WTC11 (cell line): ENCODE measurements around the gene MRPS23. TPM values are rescaled to one million over a fixed set of nuclear protein-coding genes. Genes with fewer than 3 reads are reported as not detected.

ENCODE experiments used
- ATAC-seq: fragments of 200-7000 bp; cut with Tn5 transposase; 2 replicates; pipeline ENCODE4 v1.10.0; 2021; ENCODE audit warnings: mild to moderate bottlenecking, moderate library complexity
- CTCF ChIA-PET: fragments of 300-600 bp; sonication (Branson Sonifier 250); formaldehyde crosslinking; loops from one replicate; lab custom pipeline; 2021; ENCODE audit warnings: antibody characterized with exemption; lab: Charles Lee
- POLR2A ChIA-PET: fragments of 350-600 bp; sonication (Branson Sonifier 250); formaldehyde crosslinking; loops from one replicate; lab custom pipeline; 2021; ENCODE audit warnings: antibody characterized with exemption; lab: Charles Lee
- DNase-seq: peaks from one replicate; pipeline ENCODE4 v3.0.0; 2021; ENCODE audit warnings: low spot score
- H3K27ac Mint-ChIP-seq: 2 replicates; pipeline ENCODE4 v1.8.0; 2021; ENCODE audit warnings: mixed read lengths
- H3K27me3 Mint-ChIP-seq: 2 replicates; pipeline ENCODE4 v1.8.0; 2021; ENCODE audit warnings: low read depth, mild to moderate bottlenecking, moderate library complexity, mixed read lengths
- H3K36me3 Mint-ChIP-seq: 2 replicates; pipeline ENCODE4 v1.8.0; 2021; ENCODE audit warnings: mixed read lengths
- H3K4me1 Mint-ChIP-seq: 2 replicates; pipeline ENCODE4 v1.8.0; 2022; ENCODE audit warnings: mixed read lengths
- H3K4me3 Mint-ChIP-seq: 2 replicates; pipeline ENCODE4 v1.8.0; 2021; ENCODE audit warnings: mild to moderate bottlenecking, moderate library complexity, mixed read lengths
- H3K9me3 Mint-ChIP-seq: 2 replicates; pipeline ENCODE4 v1.8.0; 2021; ENCODE audit warnings: mixed read lengths
- AFF4 ChIP-seq: sonication (generic); formaldehyde crosslinking; IDR thresholded peaks from 2 replicates; pipeline ENCODE4 v1.8.1; 2023; ENCODE audit warnings: mild to moderate bottlenecking, missing genetic modification reagents, borderline replicate concordance
- FOXJ3 ChIP-seq: sonication (generic); formaldehyde crosslinking; IDR thresholded peaks from 2 replicates; pipeline ENCODE4 v1.9.0; 2021; ENCODE audit warnings: missing genetic modification reagents, mild to moderate bottlenecking, borderline replicate concordance
- FOXK1 ChIP-seq: sonication (generic); formaldehyde crosslinking; IDR thresholded peaks from 2 replicates; pipeline ENCODE4 v1.8.0; 2022; ENCODE audit warnings: mild to moderate bottlenecking, moderate library complexity, missing genetic modification reagents
- FOXP1 ChIP-seq: sonication (generic); formaldehyde crosslinking; IDR thresholded peaks from 2 replicates; pipeline ENCODE4 v1.8.0; 2022; ENCODE audit warnings: missing genetic modification reagents, mild to moderate bottlenecking, moderate library complexity, borderline replicate concordance
- GABPB1 ChIP-seq: sonication (generic); formaldehyde crosslinking; IDR thresholded peaks from 2 replicates; pipeline ENCODE4 v1.8.1; 2023; ENCODE audit warnings: mild to moderate bottlenecking, missing genetic modification reagents
- HMGXB4 ChIP-seq: sonication (generic); formaldehyde crosslinking; IDR thresholded peaks from 2 replicates; pipeline ENCODE4 v1.8.1; 2023; ENCODE audit warnings: mild to moderate bottlenecking, moderate library complexity, missing genetic modification reagents
- KAT7 ChIP-seq: sonication (generic); formaldehyde crosslinking; IDR thresholded peaks from 2 replicates; pipeline ENCODE4 v1.8.1; 2023; ENCODE audit warnings: missing genetic modification reagents, mild to moderate bottlenecking, borderline replicate concordance
- MLX ChIP-seq: sonication (generic); formaldehyde crosslinking; IDR thresholded peaks from 2 replicates; pipeline ENCODE4 v1.8.1; 2023; ENCODE audit warnings: mild to moderate bottlenecking, missing genetic modification reagents, moderate library complexity
- NR1H2 ChIP-seq: sonication (generic); formaldehyde crosslinking; IDR thresholded peaks from 2 replicates; pipeline ENCODE4 v1.9.0; 2021; ENCODE audit warnings: mild to moderate bottlenecking, moderate library complexity, missing genetic modification reagents
- PREB ChIP-seq: sonication (generic); formaldehyde crosslinking; IDR thresholded peaks from 2 replicates; pipeline ENCODE4 v1.8.1; 2022; ENCODE audit warnings: mild to moderate bottlenecking, missing genetic modification reagents, moderate library complexity, borderline replicate concordance
- RELA ChIP-seq: sonication (generic); formaldehyde crosslinking; IDR thresholded peaks from 2 replicates; pipeline ENCODE4 v1.8.1; 2022; ENCODE audit warnings: missing genetic modification reagents, mild to moderate bottlenecking, borderline replicate concordance
- SMAD3 ChIP-seq: sonication (generic); formaldehyde crosslinking; IDR thresholded peaks from 2 replicates; pipeline ENCODE4 v1.8.0; 2022; ENCODE audit warnings: missing genetic modification reagents, mild to moderate bottlenecking, borderline replicate concordance
- SMAD4 ChIP-seq: sonication (generic); formaldehyde crosslinking; IDR thresholded peaks from 2 replicates; pipeline ENCODE4 v1.8.0; 2022; ENCODE audit warnings: mild to moderate bottlenecking, missing genetic modification reagents
- USF2 ChIP-seq: sonication (generic); formaldehyde crosslinking; IDR thresholded peaks from 2 replicates; pipeline ENCODE4 v1.8.1; 2023; ENCODE audit warnings: mild to moderate bottlenecking, missing genetic modification reagents, moderate library complexity
- ZNF512 ChIP-seq: sonication (generic); formaldehyde crosslinking; IDR thresholded peaks from 2 replicates; pipeline ENCODE4 v1.8.1; 2022; ENCODE audit warnings: missing genetic modification reagents, borderline replicate concordance
- total RNA-seq: library from RNA; stranded (reverse); gene quantifications from 3 replicates; pipeline ENCODE4 v1.2.3, GENCODE V29; 2021

The MRPS23 gene
- total RNA-seq, 1 experiment from 2014 or later = 65.3 TPM

- TF ChIP-seq HMGXB4 (peak; percentile 67; the same call in 1 of the 2 replicates), FOXP1 (peak; percentile 18; the same call in 1 of the 2 replicates), SMAD3 (peak; percentile 68; the same call in 1 of the 2 replicates), FOXK1 (CRISPR knock-in tag) (peak; percentile 97), KAT7 (CRISPR knock-in tag) (0 out of 2 replicates have a peak, but pooled peaks have one; percentile 30), USF2 (0 out of 2 replicates have a peak, but pooled peaks have one; percentile 12), RELA (no peak)
These were observed at the start of gene MRPS23 (continued) for GRCh38 chr17:57849874-57850754.

- TF ChIP-seq AFF4 (CRISPR knock-in tag) (no peak), NR1H2 (CRISPR knock-in tag) (no peak), ZNF512 (no peak), FOXJ3 (no peak), SMAD4 (no peak), GABPB1 (CRISPR knock-in tag) (no peak), PREB (no peak), MLX (CRISPR knock-in tag) (no peak)
- TF ChIP-seq, all 79 proteins: peak for 0
- Mint-ChIP-seq H3K4me1 (peaks cover 45% of the 10 kb centered on the region), H3K27me3 (no peaks in the 10 kb centered on the region), H3K27ac (peak overlapping the region; percentile 7; the same call in 1 of the 2 replicates), H3K9me3 (no peaks in the 10 kb centered on the region), H3K4me3 (no peak overlapping the region), H3K36me3 (no peaks in the 10 kb centered on the region)
- POLR2A ChIA-PET = interaction anchor here (0.9 to 1.2 kb wide), 4 partner anchors 49 to 108 kb away, joined by 3 to 5 read pairs (median 3); partner anchors contain the start of genes MRPS23, SRSF1 and VEZF1
- ATAC-seq (no peak), DNase-seq (no peak)
- CTCF ChIA-PET = interaction anchor here (0.6 to 3.5 kb wide), 16 partner anchors 9 to 657 kb away, joined by 3 to 25 read pairs (median 4); partner anchors contain the start of gene CUEDC1
These were observed 49.5 kb upstream of the MRPS23 start for GRCh38 chr17:57899391-57899790.
